Thyroid gland (tissue), 4 donors: ENCODE measurements around the gene FAM171A1.

Experiments used
- CTCF ChIP-seq, 6 experiments: fragments of 200-600 bp in 3 of 6; fragments of 450-650 bp in 3 of 6; sonication (generic) in 3 of 6; IDR thresholded peaks; one replicate each; pipeline ENCODE4 v1.5.1; 2016 to 2019; ENCODE audit warnings: antibody characterized with exemption in 6 of 6, mild to moderate bottlenecking in 2 of 6, inconsistent platforms in 1 of 6, moderate library complexity in 1 of 6
- POLR2A ChIP-seq, 2 donors: fragments of 450-650 bp; IDR thresholded peaks; one replicate each; pipeline ENCODE4 v1.6.1; 2017; ENCODE audit warnings: antibody characterized with exemption in 2 of 2, mild to moderate bottlenecking in 2 of 2, moderate library complexity in 1 of 2

- TF ChIP-seq CTCF (IDR thresholded peaks at IDR 0.05) (no peak), POLR2A (IDR thresholded peaks at IDR 0.05) (no peak)
Measured at GRCh38 chr10:15255961-15256360, 115.1 kb downstream of the FAM171A1 start.
